GM12891 (cell line): ENCODE measurements around the gene PRKCA.

Source experiments
- DNase-seq: peaks from one replicate; pipeline ENCODE4 v3.0.0; 2011; ENCODE audit warnings: low spot score; ENCODE audit not compliant: insufficient read length
- FAIRE-seq: peaks from 2 replicates; lab custom pipeline; 2011; peaks lifted over from hg19 to GRCh38; lab: Jason Lieb, UNC
- PAX5 ChIP-seq: IDR thresholded peaks from 2 replicates; pipeline ENCODE4 v1.6.1; 2011; ENCODE audit warnings: low read length, moderate library complexity, mild to moderate bottlenecking; ENCODE audit not compliant: insufficient read depth, severe bottlenecking
- POLR2A ChIP-seq: IDR thresholded peaks from 2 replicates; pipeline ENCODE4 v1.6.1; 2011; ENCODE audit warnings: low read depth, low read length, control low read depth
- POLR2AphosphoS5 ChIP-seq: IDR thresholded peaks from 2 replicates; pipeline ENCODE4 v1.6.1; 2011; ENCODE audit warnings: low read depth, low read length, control low read depth
- POU2F2 ChIP-seq: IDR thresholded peaks from 2 replicates; pipeline ENCODE4 v1.6.1; 2011; ENCODE audit warnings: low read depth, mild to moderate bottlenecking, control low read depth, low read length, moderate library complexity
- SPI1 ChIP-seq: IDR thresholded peaks from 2 replicates; pipeline ENCODE4 v1.6.1; 2011; ENCODE audit warnings: low read depth, low read length, control low read depth
- TAF1 ChIP-seq: IDR thresholded peaks from 2 replicates; pipeline ENCODE4 v1.6.1; 2011; ENCODE audit warnings: low read depth, low read length, control low read depth

PRKCA gene

GRCh38 chr17:66533572-66533971, 231.2 kb downstream of the PRKCA start:
- no peak for DNase-seq
- TF ChIP-seq TAF1 (no peak), POLR2AphosphoS5 (no peak)
- no peak for FAIRE-seq

GRCh38 chr17:66533986-66534385, 231.6 kb downstream of the PRKCA start:
- no peak for FAIRE-seq
- TF ChIP-seq POLR2A (no peak), POU2F2 (no peak), TAF1 (no peak), PAX5 (no peak), SPI1 (no peak), POLR2AphosphoS5 (no peak)
- DNase-seq, result no peak

GRCh38 chr17:66535611-66536010, 233.2 kb downstream of the PRKCA start:
- FAIRE-seq (no peak), DNase-seq (no peak)
- TF ChIP-seq PAX5 (no peak), POLR2AphosphoS5 (no peak), TAF1 (no peak), SPI1 (no peak), POLR2A (no peak), POU2F2 (no peak)

- TF ChIP-seq SPI1 (no peak), POLR2AphosphoS5 (no peak), PAX5 (no peak), TAF1 (no peak), POLR2A (no peak), POU2F2 (no peak)
- no peak for FAIRE-seq
- DNase-seq, result no peak
Observed at GRCh38 chr17:66537502-66537901, 235.1 kb downstream of the PRKCA start.

- no peak for FAIRE-seq
- no peak for DNase-seq
- TF ChIP-seq SPI1 (no peak), PAX5 (no peak), POLR2A (no peak), POU2F2 (no peak), TAF1 (no peak)
Observed at GRCh38 chr17:66538776-66539175, 236.4 kb downstream of the PRKCA start.

- FAIRE-seq (no peak), DNase-seq (no peak)
- TF ChIP-seq PAX5 (no peak), TAF1 (no peak), SPI1 (no peak), POLR2A (no peak), POU2F2 (no peak), POLR2AphosphoS5 (no peak)
Observed at GRCh38 chr17:66540131-66540781, 237.8 kb downstream of the PRKCA start.

GRCh38 chr17:66541461-66542128, 239.2 kb downstream of the PRKCA start:
- no peak for DNase-seq
- TF ChIP-seq PAX5 (no peak), POU2F2 (no peak), TAF1 (no peak), POLR2A (no peak), POLR2AphosphoS5 (no peak), SPI1 (no peak)
- FAIRE-seq, result no peak

- no peak for DNase-seq
- FAIRE-seq, result no peak
- TF ChIP-seq PAX5, result no peak
Observed at GRCh38 chr17:66542129-66542966, 239.9 kb downstream of the PRKCA start.

GRCh38 chr17:66542967-66543520, 240.6 kb downstream of the PRKCA start:
- TF ChIP-seq POLR2AphosphoS5, result no peak
- TF ChIP-seq PAX5, result no peak
- no peak for TF ChIP-seq POU2F2
- no peak for TF ChIP-seq POLR2A
- TF ChIP-seq SPI1, result no peak
- TF ChIP-seq TAF1, result no peak
- no peak for FAIRE-seq
- DNase-seq, result no peak

GRCh38 chr17:66543526-66543925, 241.1 kb downstream of the PRKCA start:
- TF ChIP-seq POLR2AphosphoS5, result no peak
- TF ChIP-seq PAX5, result no peak
- no peak for TF ChIP-seq SPI1
- no peak for TF ChIP-seq POU2F2
- no peak for TF ChIP-seq TAF1
- TF ChIP-seq POLR2A, result no peak
- DNase-seq, result no peak
- no peak for FAIRE-seq
